NCI-H774 (cell line): Measurements from ENCODE around the gene BSN.
"Not testable (repeated sequence)": the region's sequence is repeated elsewhere in the genome, so short reads cannot be mapped to it uniquely, and the experiment has no call there.

Experiments
- DNase-seq: peaks from one replicate; lab custom pipeline; 2025; lab: John Stamatoyannopoulos, UW

The BSN gene

DNA sequence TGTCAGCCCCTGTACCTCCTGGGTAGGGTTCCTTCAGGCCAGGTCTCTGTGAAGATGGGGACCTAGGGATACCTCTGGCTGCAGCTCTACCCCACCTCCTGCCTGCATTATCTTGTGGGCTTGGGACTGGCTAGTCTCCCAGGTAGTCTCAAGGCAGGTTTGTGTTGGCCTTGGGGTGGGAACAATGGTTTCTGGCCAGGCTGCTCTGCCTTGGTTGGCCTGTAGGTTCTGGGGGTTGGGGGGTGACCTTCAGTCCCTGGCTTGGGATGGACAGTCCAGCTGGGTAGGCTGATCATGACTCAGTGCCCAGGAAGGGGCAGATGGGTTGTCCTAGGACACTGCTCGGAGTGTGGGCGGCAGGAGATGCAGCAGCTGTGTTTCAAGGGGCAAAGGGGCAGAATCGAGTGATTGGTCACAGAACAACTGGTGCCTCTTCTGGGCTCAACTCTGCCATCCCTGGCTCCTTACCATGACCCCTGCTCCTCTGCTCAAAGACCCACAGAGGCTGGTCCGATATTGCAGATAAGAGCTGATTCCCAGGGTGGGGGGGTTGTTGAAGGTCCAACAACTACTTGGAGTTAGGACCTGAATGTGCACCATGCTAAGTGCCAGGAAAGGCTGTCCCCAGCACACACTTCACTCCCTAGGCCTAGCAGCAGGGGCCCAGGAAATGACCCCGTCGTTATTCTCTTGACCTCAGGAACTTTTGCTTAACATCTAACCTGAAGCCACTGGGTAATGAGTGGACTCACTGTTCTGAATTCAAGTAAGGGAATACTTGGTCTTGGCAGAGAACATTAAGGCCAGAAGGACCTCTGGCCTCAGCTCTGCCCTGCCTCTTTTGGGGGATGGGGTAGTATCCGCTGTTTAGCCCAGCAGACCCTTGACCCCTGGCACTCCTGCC lies 18.1 kb upstream of the BSN start:
- DNase-seq, result no peak

GRCh38 chr3:49536875-49537533 lies 17.3 kb upstream of the BSN start:
- DNase-seq, result no peak

DNA sequence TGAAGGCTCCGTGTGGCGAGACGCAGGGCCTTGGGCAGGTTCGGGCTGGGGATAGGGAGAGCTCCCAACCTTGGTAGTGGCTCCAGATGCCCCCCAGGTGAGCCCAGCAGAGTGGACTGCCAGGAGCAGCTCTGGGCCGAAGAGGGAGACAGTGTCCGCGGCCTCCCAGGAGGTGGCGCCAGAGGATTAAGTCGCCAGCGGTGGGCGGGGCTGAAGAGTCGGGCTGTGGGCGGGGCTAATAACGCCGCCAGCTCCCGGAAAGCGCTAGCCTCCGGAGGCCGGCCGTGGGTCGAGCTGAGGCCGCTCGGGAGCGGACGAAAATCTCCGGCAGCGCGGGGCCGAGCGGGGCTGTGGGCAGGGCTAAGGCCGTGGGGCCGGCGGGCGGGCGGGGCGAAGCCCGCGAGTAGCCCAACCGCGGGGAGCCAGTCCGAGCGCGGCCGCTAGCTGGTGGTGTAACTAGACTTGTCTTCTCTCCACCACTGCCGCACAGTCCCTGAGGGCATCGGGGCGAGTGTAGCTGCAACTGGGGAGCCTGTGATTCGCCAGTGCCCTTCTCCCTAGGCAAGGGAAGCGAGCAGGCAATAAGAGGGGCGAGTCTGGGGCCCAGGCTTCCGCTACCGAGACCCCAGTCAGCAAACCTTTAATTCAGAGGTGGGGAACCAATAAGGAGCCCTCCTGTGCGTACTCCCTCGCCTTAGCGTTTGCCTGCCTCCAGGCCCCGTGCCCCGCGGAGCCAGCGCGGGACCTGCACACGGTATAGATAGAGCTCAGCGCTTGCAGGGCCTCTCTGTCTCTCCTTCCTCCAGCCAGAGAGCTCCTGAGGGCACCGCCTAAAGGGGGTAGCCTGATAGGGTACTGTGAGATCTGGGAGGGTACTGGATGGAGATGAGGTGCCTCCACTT lies 14.4 kb upstream of the BSN start:
- DNase-seq, result peak; percentile 83

GRCh38 chr3:49552087-49552486 lies 2.2 kb upstream of the BSN start:
- DNase-seq, result no peak

DNA sequence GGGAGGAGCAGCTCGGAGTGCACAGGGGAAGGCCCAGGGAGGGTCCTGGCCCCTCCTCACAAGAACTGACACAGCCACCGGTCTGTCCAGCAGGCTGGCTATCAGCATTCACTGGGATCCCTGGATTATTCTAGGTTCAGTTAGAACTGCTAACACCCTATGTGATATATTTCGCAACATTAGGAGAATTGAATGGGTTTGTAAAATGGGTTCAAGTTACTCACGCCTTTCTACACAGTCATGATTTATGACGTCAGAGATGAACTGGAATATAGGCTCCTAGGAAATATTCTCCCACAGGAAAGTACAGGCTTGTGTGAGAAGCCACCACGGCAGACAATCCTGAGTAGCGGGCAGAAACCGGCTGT lies 969 bp upstream of the BSN start:
- no peak for DNase-seq

GRCh38 chr3:49554633-49555265 lies 472 bp downstream of the BSN start:
- no peak for DNase-seq

DNA sequence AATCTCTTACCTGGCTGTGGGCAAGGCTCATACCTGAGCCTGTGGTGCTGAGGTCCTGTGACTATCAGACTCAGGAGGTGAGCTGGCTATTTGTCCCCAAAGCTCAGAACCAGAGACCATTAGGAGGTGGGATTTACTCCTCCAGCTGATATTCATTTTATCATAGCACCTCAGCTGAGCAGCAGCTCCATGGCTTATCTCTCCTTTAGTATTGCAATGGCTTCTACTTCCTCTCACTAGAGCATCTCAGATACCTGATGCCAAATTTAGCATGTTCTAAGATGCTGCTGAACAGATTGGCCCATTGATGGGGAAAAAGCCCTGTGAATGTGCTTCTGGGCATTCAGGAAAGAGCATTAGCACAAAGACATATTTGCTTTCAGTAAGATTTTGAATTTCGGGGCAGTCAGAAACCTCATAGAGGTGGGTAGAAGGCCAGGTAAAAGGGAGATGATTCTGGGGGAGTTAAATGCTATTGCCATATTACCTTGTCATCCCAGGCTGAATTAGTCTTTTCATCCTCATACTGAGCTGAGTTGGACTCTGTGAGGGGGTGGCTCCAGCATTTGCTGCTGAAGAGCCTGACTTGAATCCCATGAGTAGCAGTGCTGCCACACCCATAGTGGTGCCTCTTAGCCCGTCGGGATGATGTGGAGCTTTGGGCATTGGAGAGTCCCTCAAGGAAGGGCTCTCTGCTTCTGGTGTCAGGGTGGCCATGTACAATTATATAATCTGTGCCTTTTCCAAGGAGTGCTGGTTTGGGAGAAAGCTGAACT lies 2.4 kb downstream of the BSN start:
- no peak for DNase-seq

GRCh38 chr3:49563040-49563578 lies 8.8 kb downstream of the BSN start:
- DNase-seq, result no peak

DNA sequence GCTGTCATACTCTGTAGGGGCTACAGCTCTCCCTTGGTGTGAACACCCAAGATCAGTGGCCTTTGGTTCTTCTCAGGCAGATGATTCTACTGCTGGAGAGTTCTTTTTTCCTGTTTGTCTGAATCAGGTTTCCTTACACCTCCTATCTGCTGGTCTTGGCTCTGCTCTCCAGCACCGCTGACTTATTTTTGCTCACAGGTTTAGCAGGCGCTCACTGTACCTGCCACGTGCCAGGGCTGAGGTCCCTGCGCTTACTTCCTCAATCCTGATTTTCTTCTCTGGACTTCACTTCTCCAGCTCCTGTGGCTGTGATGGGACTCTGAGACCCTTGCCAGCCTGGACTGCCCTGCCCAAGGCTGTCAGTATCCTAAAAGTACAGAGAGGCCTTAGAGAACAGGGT lies 9.5 kb downstream of the BSN start:
- no peak for DNase-seq

GRCh38 chr3:49566312-49566711 lies 12.0 kb downstream of the BSN start:
- no peak for DNase-seq

- DNase-seq, result no peak
Observed at GRCh38 chr3:49567406-49567805, 13.1 kb downstream of the BSN start.

DNA sequence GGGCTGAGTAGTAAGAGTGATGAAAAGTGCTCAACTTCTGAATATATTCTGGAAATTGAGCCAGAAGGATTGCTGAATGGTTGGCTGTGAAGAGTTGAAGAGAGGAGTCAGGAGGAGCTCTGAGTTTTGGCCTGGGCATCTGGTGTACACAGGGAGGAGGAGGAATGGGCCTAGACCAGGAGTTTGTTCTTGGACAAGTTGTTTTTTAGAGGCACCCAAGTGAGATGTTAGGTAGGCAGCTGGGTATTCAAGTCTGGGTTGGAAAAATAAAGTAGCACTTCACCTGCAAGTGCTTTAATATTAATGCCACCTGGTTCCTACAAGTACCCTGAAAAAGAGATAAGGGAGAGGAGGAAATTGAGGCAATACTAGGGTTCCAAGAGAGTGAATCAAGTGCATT lies 14.7 kb downstream of the BSN start:
- DNase-seq, result no peak

- no peak for DNase-seq
Observed at GRCh38 chr3:49570028-49570654, 15.9 kb downstream of the BSN start.

DNA sequence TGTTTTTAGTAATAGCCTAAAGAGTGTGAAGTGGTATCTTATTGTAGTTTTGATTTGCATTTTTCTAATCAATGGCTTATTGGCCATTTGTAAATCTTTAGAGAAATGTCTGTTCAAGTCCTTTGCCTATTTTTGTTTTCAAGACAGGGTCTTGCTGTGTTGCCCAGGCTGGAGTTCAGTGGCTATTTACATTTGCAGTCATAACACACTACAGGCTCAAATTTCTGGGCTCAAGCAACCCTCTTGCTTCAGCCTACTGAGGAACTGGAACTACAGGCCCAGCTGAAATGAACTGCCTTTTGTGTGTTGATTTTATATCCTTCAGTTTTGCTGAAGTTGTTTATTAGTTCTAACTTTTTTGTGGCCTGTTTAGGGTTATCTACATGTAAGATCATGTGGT lies 27.9 kb downstream of the BSN start:
- no peak for DNase-seq

GRCh38 chr3:49585261-49585755 lies 31.0 kb downstream of the BSN start:
- not testable (repeated sequence) for DNase-seq

GRCh38 chr3:49591615-49592014 lies 37.3 kb downstream of the BSN start:
- DNase-seq, result no peak

DNA sequence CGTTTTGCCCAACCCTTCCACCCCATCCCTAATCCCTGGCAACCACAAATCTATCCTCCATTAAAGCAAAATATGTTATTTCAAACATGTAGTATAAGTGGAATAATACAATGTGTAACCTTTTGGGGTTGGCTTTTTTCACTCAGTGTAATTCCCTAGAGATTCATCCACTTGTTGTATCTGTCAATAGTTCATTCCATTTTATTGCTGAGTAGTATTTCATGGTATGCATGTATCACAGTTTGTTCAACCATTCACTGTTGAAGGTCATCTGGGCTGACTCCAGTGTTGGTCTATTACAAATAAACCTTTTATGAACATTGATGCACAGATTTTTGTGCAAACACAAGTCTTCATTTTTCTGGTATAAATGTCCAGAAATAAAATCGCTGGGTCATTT lies 38.8 kb downstream of the BSN start:
- DNase-seq, result no peak

- DNase-seq, result no peak
Observed at GRCh38 chr3:49600781-49601180, 46.5 kb downstream of the BSN start.

DNA sequence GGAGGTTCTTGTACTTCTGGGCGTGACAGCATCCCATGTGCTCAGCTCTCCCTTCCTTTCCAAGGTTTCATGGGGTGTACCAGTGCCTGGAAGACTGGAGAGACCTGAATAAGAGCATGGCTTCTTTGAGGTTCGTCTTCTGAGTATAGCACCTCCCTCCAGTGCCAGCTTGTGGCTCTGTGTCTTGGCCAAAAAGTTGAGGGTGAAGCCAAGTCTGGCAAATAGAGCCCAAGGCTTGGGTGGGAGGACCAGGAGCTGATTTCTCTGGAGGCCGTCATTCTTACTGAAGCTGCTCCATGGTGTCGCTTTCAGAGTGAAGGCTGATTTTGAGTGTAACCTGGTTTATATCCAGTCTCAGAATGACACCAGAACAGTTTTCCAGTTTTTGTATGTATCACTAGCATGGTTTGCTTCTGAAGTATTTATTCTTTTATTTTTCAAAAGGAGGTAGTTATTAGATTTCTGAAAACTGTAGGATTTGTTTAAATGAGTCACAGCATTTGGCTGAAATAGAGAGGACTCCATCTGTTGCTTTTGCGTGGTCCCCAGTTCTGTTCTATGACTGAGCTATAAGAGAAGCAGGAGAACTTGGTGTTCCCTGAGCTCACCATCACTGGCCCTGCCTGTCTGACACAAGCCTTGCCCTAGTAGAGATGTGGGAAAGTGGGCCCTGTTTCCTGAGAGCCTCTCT lies 47.2 kb downstream of the BSN start:
- DNase-seq, result no peak
